GM18499 (cell line): ENCODE measurements around the gene HOXB7.

Source experiments
- ATAC-seq: cut with Tn5 transposase; IDR thresholded peaks from one replicate; pipeline ENCODE4 v1.9.1; 2021; ENCODE audit warnings: moderate number of reproducible peaks; ENCODE audit not compliant: insufficient read depth, unreplicated experiment

The HOXB7 gene

DNA sequence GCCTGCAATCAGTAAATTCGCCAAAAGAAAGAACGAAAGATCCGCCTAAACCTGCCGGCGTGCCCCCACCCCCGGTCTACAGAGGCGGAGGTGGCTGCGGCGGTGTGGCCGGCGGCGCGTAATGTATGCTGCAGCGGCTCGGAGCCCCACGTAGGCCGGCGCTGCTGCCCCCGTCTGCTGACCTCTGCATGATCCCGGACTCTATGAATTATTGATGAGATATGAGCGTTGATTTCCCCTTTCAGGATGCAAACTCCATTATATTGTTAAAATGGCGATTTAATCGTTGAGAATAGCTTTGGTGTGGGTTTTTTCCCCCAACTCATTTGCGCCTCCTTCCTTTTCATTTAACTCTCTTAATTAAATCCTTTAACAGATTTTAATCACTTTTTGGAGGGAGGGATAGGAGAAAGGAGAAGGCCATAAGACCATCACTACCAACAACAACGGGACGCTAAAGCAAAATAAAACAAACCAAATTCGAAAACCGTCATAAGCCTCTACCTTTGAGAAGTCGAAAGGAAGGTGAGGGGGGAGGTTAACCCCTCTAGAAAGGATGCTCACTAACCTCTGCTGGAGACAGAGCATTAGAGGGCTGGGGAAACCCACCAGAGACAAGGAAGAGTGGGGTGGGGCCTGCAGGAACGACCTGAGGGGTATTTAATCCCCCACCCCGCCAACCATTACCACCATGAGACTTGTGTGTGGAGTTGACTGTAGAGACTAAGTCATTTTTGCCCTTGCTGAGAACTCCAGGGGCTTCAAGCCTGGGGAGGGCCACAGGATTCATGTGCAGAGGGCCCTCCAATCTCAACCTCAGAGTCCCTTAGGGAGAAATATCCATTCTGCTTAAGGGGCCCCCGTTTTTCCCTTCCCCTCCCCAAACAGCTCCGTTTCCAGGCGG, 24.2 kb downstream of the HOXB7 start:
- ATAC-seq = no peak

DNA sequence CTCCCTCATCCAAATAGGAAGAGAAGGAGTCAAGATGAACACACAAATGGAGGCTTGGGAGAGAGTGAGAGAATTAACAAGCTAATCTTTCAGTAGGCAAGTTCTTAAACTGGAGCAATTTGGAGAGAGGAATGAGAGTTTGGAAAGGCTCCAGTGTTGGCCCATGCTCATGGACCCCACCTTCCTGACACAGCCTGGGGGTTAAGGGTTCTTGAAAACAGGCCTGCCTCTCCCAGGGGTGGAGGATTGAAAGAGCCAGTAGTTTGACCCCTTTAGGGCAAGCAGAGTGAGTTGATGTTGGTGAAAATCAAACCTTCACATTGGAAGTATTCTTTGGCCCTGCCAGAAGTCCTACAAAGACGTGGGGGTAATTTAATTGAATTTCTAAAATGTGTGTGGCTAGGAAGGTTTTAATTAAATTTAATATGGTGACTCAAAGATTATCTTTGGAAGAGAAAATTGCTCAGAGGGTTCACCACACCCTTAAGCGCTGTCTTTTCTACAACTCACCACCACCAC, 26.5 kb downstream of the HOXB7 start:
- ATAC-seq = no peak

DNA sequence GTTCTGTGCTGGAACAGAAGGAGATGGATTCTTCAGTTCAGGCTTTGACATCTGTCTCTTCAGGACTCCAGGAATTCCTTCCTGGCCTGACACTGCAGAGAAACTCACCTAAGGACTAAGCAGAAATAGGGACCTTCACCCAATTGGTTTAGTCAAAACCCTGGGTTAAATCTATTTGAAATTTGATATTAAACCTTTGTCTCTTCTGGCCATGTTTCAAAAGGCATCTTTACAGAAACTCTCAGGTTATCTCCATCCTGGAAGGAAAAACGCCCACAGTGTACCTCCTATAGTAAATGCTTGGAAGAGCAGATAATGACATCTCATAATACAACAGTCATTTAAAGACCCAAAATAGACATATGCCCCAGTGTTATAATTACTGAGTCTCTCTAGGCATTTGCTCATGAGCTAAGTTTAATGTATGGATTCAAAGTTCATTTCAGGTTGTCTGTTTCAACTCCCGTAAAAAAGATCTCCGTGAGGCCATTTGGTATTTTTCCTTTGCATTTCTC, 27.1 kb downstream of the HOXB7 start:
- no peak for ATAC-seq

DNA sequence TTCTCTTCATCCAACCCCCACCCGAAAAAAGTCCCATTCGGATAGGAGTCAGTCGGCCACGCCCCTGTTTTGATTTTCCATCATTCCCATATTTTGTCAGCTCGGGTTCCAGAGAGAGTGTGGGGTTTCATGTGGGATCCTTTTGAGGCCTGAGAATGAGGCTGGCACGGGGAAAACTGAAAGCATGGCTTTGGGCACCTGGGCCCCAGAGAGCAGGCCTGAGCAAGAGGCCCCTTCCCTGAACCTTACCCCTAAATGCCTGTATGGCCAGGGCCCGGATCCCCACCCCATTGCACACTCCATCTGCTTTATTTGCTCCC, 28.1 kb downstream of the HOXB7 start:
- ATAC-seq = no peak

DNA sequence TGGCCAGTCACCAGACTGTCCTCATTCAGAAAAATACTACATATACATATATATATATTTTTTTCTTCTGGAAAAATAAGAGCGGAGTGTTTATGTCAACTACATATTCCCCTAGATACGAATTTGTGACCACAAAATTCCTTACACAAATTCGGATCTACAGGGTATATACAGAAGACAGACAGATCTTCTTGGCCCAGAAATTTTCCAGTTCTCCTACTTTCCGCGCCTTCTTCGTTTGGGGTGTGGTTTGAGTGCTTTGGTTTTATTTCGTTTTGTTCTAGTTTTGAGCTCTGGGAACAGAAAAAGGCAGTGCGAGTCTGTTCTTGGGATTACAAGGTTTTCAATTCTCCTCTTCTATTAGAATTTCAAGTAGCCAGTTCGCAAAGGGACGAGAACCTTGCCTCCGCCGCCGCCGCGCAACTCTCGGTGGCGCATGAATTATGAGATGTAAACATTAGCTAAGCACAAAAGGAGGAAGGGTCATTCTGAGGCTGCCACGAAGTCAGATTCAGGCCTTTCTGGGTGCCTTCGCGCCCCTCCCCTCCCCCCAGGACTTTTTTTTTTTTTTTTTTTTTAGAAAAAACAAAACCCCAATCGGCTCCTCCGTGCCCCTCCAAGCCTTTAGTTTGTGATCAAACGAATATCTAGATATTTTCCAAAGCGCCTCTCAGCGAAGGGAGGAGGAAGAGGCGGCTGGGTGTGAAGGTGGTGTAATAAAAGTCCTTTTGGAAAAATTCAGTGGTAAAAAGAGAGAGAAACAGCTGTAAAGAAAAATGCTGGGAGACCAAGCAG, 30.9 kb downstream of the HOXB7 start:
- no peak for ATAC-seq

DNA sequence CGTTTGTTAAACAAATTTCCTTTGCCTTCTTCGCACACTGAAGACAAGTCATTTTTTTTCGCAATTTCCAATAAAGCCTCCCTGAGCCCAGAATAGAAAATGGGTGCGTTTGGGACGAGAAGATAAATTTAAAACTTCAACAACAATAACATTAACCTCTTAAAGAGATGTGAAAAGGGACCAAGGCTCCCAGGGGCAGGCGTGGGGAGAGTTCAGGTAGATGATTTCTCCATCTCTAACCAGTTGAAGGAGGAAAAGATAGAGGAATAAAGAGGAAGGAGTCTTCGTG, 31.4 kb downstream of the HOXB7 start:
- ATAC-seq = no peak

DNA sequence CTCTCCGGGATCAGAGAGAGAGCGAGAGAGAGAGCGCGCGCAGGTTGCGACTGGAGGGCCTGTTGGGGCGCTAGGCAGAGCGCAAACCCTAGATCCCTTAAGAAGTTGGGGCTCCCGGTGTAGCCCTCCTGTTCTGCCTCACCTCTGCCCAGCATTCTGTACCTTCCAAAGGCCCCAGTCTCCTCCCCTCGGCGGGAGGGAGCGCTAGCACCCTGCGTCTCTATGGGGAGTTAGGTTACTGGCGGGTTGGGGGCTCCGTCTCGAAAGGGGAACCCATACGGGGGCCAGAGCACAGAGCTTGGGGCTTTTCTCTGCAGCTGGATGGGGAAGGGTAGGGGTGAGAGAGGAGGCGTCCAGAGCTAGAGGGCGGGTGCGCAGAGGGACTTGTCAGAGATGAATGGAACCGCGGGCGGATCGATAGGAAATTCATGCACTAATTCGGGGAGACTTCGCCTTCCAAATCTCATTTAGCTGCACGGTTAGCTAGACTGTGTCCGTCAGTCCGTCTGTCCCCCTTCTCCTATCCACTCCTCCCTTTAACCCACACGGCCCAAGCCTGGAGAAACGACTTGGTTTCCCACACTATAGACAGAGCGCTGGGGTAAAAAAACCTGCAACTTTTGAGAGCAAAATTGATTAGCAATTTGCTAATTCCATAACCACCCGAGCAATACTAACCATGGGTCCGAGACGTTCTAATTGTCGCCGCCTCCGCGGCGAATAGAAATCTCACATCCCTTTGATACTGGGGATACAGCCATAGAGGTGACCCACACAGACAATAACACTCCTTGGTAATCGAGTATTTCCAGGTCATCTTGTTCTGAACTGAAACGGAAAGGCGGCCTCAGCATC, 32.0 kb downstream of the HOXB7 start:
- ATAC-seq = no peak

DNA sequence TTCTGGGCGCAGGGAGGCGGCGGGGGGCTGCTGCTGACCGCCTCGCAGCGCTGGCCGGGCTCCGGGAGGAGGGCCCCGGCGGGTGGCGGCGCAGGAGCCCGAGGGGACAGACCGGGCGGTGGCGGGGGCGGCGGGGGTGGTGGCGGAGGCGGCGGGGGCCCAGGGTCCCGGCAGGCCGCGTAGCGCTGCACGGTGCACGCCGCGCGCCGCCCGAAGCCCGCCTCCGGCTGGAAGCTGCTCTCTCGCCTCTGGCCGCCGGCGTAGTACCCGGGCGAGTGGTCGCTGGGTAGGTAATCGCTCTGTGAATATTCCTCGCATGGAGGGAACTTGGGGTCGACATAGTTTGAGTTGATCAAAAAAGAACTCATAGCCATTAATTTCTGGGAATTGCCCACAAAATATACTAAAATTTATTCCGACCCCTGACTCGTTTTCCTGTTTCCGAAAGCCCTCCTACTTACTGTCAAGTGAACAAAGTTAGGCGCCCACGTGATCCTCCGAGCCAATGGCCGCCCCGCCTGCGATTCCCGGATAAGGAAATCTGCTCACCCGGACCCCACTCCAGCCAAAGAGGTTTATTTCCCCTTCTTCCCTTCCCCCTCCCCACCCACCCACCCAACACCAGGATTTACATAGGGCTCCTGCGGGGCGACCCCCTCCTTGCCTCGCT, 32.7 kb downstream of the HOXB7 start, which contains the start of gene HOXB4:
TSS of gene HOXB4 (minus strand) at position 405 of the 670 bp plus-strand sequence. CDS start at position 374, 31 bp downstream.
- no peak for ATAC-seq

DNA sequence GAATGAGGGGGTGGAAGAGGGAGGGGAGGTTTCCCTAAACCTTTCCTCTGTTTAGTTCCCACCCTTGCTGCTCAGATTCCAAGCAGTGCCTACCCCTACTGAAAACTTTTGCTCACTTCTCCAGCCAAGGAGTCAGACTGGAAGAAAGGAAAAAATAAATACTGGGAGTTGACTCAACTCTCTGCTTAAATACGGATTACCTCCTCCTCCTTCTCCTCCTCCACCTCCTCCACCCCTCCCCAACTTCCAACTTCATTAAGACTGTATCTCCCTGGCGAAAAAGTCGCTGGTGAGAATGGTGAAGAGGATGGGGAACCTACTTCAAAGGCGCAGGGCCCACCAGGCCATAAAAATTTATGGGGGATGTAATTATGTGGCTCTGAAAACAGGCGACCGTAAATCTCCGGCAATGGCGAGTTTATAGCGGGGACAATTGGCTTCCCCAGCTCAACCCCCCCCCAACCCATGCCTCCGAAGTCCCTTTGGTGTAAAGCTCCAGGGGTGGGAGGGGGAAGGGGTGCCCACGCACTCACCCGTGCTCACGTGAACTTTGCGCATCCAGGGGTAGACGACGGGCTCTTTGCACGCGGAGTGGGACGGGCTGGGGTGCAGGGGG, 33.4 kb downstream of the HOXB7 start:
- no peak for ATAC-seq

DNA sequence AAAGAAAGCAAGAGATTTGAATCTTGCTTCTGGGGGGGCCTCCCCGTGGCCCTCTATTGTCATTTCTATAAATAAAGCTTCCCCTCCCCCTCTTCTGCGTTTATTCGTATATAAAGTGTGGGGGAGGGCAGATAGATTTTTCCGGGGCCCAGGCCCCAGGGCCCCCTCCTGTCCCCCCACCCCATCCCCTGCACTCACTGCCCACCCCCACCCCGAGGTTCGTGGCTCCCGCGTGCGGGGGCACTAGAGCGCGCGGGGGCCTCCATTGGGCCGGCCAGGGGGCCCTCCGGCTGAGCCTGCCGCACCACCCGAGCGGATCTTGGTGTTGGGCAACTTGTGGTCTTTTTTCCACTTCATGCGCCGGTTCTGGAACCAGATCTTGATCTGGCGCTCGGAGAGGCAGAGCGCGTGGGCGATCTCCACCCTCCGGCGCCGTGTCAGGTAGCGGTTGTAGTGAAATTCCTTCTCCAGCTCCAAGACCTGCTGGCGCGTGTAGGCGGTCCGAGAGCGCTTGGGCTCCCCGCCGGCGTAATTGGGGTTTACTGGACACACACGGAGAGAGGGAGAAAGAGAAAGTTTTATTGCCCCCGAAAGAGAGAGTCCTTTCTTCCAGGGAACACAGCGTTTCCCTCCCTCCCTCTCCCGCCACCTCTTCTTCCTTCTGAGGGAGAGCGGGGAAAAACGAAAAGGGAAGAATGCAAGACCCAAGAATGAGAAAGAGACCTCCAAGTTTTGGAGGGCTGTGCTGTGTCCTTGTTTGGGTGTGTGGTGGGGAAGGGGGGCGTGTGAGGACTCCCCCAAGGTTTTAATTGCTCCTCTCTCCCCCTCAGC, 34.1 kb downstream of the HOXB7 start:
- no peak for ATAC-seq

DNA sequence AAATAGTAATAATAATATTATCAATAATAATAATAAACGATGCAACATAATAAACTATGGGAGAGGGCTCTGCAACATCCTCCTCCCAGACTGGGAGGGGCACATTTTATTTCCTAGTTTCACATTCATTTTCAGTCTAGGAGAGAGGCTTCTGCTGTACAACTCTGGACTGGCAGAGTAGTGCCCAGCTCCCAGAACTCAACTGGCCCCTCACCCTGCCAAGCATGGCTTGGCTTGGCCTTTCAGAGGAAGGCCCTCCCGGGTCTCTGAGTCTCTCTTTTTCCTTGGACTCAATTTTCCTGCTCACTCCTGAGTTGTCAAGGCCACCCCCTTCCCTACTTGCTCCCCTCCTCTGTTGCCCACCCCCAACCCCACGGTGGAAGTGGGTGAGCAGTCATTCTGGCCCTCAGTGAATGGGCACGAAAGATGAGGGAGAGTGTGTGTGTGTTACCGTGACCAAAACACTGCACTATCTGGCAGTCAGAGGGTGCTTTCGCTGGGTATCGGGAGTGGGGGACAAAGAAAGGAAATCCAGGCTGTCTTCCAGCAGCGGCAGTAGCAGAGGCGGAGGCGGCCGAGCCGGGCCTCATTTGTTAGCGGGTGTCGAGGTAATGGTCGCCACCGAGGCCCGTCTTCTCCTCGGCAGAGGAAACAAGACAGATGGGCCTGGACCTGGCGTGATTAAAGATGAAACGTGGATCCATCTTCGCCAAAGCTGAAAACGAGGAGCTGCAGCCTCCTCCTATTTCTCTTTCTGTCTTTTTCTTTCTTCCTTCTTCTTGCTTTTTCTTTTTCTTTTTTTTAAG, 34.9 kb downstream of the HOXB7 start:
- no peak for ATAC-seq

DNA sequence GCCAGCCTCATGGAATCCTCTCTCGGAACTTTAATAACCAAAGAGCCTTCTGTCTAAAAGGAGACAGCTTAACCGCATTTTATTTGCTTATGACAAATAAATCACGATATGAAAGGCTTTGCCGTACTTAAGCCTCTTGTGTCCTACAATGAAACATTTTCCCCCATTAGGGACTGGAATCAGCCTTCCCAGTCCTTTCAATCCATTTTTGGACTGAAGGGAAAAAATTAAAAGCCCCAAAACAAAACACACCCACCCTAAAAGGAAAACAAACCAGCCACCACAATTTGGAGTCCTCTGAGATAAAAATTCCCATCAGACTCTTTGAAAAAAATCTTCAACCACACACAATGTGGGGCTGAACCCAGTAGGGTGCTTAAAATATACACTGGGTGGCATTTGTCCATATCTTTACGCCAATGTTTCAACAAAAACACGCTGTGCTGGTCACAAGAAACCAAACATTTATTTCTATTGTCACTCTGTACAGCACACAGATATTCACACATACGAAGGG, 35.7 kb downstream of the HOXB7 start:
- ATAC-seq = no peak

DNA sequence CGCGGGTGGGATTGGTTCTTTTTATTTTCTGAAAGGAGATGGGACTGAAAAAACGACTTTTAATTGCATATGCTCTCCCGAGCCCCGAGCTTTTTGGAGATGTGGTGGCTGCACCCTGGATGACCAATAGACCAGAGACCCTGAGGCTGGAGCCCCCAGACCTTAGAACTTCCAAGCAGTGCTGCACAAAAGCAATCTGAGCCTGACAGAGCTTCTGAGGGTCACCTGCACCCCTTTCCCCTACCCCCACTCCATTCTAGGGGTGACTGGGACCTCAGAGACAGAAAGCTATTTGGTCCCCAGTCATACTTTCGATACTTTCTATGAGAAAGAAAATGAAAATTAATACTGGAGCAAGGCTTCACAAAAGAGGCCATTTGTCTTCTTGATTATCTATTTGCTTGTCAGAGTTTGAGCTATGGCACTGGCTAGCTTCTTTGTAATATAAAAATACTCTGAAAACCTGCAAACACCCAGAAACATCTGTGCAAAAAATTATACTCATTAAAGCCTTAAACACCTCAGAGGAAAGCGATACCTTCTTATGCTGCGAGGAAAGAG, 36.2 kb downstream of the HOXB7 start:
- ATAC-seq = no peak

DNA sequence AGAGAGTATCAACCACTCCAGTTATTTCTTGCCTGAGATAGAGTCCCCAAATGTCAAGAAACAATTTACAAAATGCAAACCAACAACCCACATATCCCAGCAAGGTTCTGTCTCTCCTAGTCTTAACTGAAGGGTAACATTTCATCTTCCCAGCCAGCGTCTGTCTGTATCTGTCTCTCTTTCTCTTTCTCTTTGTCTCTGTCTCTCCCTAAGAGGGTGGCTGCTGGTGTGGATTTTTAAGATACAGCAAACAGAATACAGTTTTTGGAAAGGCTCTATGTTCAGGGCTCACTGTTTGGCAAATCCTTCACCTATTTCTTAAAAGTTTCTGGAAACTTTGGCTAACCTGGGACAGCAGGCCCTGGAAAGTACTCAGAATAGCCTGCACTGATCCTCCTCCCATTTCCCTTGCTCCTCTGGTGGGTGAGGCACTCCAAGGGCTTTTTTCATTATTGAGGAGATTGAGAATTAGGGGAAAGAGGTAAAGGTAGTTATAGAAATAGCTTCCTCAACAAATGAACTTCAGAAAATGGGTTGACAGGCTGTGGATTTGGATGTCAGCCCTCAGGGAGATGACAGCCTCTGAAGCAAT, 38.9 kb downstream of the HOXB7 start:
- ATAC-seq = no peak

DNA sequence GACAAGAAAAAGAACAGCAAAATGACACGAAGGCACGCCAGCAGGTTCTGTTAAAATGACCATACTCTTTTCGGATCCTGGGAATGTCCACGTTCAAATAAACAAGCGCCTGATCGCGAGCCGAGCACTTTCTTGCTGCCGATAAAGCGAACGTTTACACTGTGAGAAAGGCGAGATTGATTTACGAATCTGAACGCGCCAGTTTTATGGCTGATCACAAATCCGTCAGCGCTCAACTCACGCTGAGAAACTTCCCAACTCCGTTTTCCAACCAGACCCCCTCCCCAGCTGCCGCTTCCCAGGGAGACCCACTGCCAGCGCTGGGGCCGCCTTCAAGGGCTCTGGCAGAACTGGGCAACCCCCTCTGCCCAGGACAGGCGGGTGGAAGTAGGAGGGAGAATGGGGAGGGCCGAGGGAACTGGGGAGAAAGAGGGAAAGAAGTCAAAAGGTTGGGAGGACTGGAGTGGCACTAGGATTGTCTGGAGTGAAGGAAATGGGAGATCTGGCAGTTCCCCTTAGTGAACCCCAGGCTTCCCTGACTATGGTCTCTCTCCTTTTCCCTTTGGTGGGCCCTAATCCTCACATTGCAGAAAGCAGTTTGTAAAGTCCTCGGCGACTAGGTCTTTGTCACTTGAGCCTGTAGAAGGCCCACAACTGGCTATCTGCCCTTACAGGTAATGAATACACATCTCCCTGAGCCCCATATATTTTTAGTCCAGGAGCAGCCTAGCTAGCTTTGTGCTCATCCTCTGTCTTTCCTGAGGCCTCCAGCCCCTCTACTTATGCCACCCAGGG, 39.6 kb downstream of the HOXB7 start:
- no peak for ATAC-seq
